ENCODE measurements around the gene ALDH6A1.

Gene ALDH6A1

GRCh38 chr14:74038020-74038859, 46.0 kb downstream of the ALDH6A1 start:
- TF ChIP-seq CTCF (IDR thresholded peaks at IDR 0.05; ENCODE audit: low read length) (peak; percentile 48), EZH2phosphoT487 (IDR thresholded peaks at IDR 0.05; ENCODE audit: low read length) (no peak)
- no peaks in the 10 kb centered on the region for H3K4me1 ChIP-seq (ENCODE audit: low read length)
- H3K36me3 ChIP-seq (replicated peaks; ENCODE audit: insufficient read depth, low read length), result no peaks in the 10 kb centered on the region
- H3K27me3 ChIP-seq (replicated peaks; ENCODE audit: insufficient read depth, low read length), result no peaks in the 10 kb centered on the region
- H3K4me3 ChIP-seq (ENCODE audit: low read length), result no peak overlapping the region
- H3K9ac ChIP-seq (ENCODE audit: low read length), result no peak overlapping the region
- H3K4me2 ChIP-seq (ENCODE audit: low read depth, low read length), result no peak overlapping the region
- peak; percentile 28 for DNase-seq
- H2AFZ ChIP-seq (ENCODE audit: low read length), result no peak overlapping the region
- no peak overlapping the region for H3K27ac ChIP-seq (ENCODE audit: low read length)
- no peaks in the 10 kb centered on the region for H4K20me1 ChIP-seq (ENCODE audit: insufficient read depth, low read length)
- H3K79me2 ChIP-seq (ENCODE audit: low read length), result no peaks in the 10 kb centered on the region
- H3K9me2 ChIP-seq (replicated peaks; ENCODE audit: insufficient read depth, low read length), result no peaks in the 10 kb centered on the region
- H3F3A ChIP-seq (ENCODE audit: insufficient read depth, low read length), result no peaks in the 10 kb centered on the region
- no peaks in the 10 kb centered on the region for H3K9me3 ChIP-seq (replicated peaks; ENCODE audit: insufficient read depth, low read length)

GRCh38 chr14:74035556-74035955, 48.7 kb downstream of the ALDH6A1 start:
- Histone ChIP-seq H3K9me2 (replicated peaks; ENCODE audit: insufficient read depth, low read length) (no peaks in the 10 kb centered on the region), H3K9me3 (replicated peaks; ENCODE audit: insufficient read depth, low read length) (no peaks in the 10 kb centered on the region), H2AFZ (ENCODE audit: low read length) (no peak overlapping the region), H3K27ac (ENCODE audit: low read length) (no peak overlapping the region), H3K79me2 (ENCODE audit: low read length) (no peaks in the 10 kb centered on the region), H3K4me1 (ENCODE audit: low read length) (no peaks in the 10 kb centered on the region), H3F3A (ENCODE audit: insufficient read depth, low read length) (no peaks in the 10 kb centered on the region), H3K27me3 (replicated peaks; ENCODE audit: insufficient read depth, low read length) (no peaks in the 10 kb centered on the region), H4K20me1 (ENCODE audit: insufficient read depth, low read length) (no peaks in the 10 kb centered on the region), H3K4me3 (ENCODE audit: low read length) (no peak overlapping the region), H3K36me3 (replicated peaks; ENCODE audit: insufficient read depth, low read length) (no peaks in the 10 kb centered on the region), H3K4me2 (ENCODE audit: low read depth, low read length) (no peak overlapping the region), H3K9ac (ENCODE audit: low read length) (no peak overlapping the region)
- DNase-seq, result no peak
- TF ChIP-seq EZH2phosphoT487 (IDR thresholded peaks at IDR 0.05; ENCODE audit: low read length) (no peak), EZH2 (optimal IDR thresholded peaks at IDR 0.05; ENCODE audit: low read depth, low read length) (no peak), CTCF (IDR thresholded peaks at IDR 0.05; ENCODE audit: low read length) (no peak)

GRCh38 chr14:74034572-74034971, 49.7 kb downstream of the ALDH6A1 start:
- H2AFZ ChIP-seq (ENCODE audit: low read length), result no peak overlapping the region
- TF ChIP-seq EZH2 (optimal IDR thresholded peaks at IDR 0.05; ENCODE audit: low read depth, low read length) (no peak), CTCF (IDR thresholded peaks at IDR 0.05; ENCODE audit: low read length) (no peak), EZH2phosphoT487 (IDR thresholded peaks at IDR 0.05; ENCODE audit: low read length) (no peak)
- no peaks in the 10 kb centered on the region for H3F3A ChIP-seq (ENCODE audit: insufficient read depth, low read length)
- no peaks in the 10 kb centered on the region for H3K4me1 ChIP-seq (ENCODE audit: low read length)
- DNase-seq, result no peak
- no peaks in the 10 kb centered on the region for H4K20me1 ChIP-seq (ENCODE audit: insufficient read depth, low read length)
- no peak overlapping the region for H3K4me3 ChIP-seq (ENCODE audit: low read length)
- H3K27ac ChIP-seq (ENCODE audit: low read length), result no peak overlapping the region
- H3K9ac ChIP-seq (ENCODE audit: low read length), result no peak overlapping the region
- H3K79me2 ChIP-seq (ENCODE audit: low read length), result no peaks in the 10 kb centered on the region
- no peak overlapping the region for H3K4me2 ChIP-seq (ENCODE audit: low read depth, low read length)
- no peaks in the 10 kb centered on the region for H3K36me3 ChIP-seq (replicated peaks; ENCODE audit: insufficient read depth, low read length)
- H3K9me3 ChIP-seq (replicated peaks; ENCODE audit: insufficient read depth, low read length), result no peaks in the 10 kb centered on the region
- H3K9me2 ChIP-seq (replicated peaks; ENCODE audit: insufficient read depth, low read length), result no peaks in the 10 kb centered on the region
- no peaks in the 10 kb centered on the region for H3K27me3 ChIP-seq (replicated peaks; ENCODE audit: insufficient read depth, low read length)

Measured in MM.1S (cell line).